Suppressor macrophage treated with lipopolysaccharide for 4 hours (primary cell): ENCODE measurements around the gene NSD2.

ENCODE experiments used
- DNase-seq: peaks from one replicate; pipeline ENCODE4 v3.0.0-alpha.2; 2020

The NSD2 gene

DNA sequence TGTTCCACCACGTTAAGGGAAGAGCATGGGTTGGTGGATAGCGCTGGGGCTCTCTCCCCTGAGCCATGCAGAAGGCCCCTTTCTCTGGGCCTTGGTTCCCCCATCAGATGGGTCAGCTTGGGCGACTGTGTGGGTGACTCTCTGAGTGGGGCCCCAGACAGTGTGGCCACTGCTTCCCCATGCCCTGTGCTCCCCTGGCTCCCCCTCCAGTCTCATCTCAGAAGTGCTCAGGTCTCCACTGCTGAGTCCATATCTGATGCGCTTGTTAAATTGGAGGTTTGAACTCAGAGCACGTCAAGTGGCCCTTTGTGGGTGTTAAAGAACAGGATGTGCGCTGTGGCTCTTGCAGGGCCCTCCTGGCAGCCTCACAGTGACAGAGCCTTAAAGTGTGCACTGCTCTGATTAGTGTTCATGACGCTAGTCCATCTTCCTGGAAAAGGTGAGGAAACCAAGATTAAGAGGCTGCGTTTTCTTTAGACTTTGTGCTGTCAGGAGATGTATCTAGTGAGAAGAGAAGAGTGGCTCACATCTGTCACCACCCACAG, 77.8 kb downstream of the NSD2 start:
- DNase-seq, result no peak

DNA sequence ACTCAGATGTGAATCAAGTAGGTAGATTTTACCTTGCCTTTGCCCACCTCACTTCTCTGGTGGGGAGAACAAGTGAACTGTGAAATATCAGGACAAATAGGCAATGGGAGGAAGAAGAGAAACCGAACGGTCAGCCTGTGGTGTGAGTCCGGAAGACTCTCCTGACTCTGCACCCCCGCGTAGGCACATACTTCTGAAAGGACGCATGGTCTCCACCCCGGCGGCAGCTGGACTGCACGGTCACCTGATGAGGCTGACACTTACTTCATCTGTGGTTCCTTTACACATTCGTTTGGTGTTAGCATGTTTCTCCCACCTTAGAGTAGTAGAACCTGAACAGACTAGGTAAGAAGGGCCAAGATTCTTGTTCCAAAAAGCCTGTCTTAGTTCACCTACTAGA, 79.2 kb downstream of the NSD2 start:
- no peak for DNase-seq

DNA sequence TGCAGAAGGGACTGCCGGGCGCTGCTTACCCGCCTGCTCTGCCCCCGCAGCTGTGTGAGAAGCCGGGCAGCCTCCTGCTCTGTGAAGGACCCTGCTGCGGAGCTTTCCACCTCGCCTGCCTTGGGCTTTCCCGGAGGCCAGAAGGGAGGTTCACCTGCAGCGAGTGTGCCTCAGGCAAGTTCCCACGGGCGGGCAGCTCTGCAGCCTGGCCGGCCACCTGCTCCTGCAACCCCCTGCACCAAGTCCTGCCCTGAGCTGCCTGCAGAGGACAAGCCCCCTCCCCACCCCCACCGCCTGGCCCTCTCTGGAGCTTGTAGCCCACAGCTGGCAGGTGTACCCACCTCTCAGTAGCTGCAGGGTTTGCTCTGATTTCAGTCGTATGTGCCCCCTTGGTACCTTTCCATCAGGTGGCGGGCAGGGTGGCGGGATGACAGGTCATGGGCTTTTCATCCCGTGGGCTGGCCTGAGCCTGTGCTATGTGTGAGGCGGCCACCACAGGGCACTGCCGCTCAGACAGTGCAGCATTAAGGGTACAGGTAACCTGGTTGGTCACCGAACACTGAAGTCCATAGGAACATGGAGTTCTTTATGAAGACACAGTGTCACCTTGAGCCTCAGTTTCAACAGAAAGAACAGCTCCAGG, 81.0 kb downstream of the NSD2 start:
- DNase-seq, result no peak

DNA sequence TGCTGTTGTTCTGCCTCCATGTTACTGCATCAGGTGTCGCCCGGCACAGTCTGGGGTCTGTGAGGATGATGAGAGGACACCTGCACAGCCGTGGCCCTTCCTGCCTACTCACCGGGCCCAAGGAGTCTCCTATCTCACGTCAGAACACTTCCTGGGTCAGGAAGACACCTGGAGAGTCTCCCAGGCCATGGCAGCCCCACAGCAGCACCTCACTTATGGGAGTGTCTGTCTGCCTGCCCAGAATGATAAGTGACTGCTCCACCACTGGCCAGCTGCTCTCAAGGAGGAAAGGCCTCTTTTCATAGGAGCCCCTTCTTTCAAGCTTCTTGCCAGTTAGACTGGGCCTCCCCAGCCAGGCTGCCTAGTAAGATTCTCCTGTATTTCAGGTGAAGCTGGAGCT, 81.5 kb downstream of the NSD2 start:
- no peak for DNase-seq

DNA sequence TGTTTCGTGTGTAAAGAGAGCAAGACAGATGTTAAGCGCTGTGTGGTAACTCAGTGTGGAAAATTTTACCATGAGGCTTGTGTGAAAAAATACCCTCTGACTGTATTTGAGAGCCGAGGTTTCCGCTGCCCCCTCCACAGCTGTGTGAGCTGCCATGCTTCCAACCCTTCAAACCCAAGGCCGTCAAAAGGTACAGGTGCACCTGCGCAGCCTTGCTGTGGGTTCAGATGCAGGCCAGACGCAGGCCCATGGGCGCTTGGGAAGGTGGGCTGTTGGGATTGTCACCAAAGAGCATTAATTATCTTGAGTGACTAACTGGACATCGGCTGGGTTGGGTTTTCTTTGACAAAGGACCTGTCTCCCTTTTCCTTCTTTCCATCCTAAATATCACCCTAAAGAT, 82.1 kb downstream of the NSD2 start:
- DNase-seq, result no peak

DNA sequence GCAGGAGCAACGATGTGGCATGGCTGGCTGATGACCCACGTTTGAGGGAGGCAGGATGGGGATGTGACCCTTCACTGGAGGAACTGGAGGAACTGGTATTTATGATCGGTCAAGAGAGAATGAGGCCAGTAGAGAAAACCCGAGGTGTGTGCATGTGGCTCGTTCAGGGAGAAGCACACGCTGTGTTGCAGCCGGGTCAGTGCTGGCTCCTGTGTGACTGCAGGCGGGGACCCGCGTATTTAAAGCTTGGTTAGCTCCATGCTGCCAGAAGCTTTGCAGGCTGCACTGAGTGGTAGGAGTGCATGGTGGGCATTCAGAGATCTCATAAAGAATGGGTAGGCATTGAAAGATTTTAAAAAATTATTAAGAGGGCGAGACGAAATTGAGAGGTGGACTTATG, 85.4 kb downstream of the NSD2 start:
- DNase-seq, result no peak

DNA sequence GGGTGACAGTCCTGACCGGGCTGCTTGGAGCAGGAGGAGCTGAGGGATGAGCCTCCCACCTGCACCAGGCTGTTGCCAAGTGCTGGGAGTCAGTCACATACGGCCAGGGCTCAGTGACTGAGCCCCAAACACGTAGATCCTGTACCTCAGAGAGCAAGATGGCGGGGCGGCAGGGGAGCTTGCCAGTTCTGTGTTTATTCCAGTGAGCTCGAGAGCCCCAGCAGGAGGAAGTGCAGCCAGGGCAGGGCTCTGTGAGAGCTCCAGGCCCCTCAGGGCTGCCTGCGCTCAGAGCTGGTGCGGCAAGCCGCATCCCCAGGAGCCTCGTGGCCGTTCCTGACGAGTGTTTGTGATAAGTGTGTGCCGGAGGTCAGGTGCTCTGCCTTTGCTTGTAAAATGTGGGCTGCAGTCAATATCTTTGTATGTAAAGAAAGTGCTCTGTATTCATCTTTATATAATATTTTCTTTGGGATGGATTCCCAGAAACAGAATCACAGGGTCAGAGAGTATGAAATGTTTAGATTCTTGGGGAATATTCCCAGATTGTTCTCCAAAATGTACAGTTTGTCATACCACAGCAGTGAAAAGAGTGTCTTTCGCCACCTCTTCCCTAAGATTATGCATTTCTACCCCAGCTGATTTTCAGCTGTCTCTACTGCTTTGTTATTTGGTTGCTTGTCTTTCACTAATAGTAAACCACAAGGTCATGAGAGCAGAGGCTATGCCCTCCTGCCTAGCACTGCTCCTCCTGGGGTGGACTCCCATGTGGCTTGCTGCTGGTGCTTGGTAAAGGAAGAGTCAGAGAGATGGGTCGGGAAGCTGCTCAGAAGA, 87.3 kb downstream of the NSD2 start:
- no peak for DNase-seq

DNA sequence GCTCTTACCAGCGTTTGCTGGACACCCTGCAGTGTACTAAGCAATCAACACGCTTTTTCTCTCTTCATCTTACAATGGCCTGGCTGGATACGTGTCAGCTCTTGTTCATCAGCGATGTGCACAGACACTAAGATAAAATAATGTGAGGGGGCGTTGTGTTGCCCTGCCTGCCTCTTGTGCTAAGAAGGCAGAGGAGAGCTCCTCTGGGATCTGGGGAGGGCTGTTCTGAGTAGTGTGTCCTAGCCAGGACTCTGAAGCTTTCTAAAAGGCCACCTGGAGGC, 87.9 kb downstream of the NSD2 start:
- DNase-seq, result no peak

DNA sequence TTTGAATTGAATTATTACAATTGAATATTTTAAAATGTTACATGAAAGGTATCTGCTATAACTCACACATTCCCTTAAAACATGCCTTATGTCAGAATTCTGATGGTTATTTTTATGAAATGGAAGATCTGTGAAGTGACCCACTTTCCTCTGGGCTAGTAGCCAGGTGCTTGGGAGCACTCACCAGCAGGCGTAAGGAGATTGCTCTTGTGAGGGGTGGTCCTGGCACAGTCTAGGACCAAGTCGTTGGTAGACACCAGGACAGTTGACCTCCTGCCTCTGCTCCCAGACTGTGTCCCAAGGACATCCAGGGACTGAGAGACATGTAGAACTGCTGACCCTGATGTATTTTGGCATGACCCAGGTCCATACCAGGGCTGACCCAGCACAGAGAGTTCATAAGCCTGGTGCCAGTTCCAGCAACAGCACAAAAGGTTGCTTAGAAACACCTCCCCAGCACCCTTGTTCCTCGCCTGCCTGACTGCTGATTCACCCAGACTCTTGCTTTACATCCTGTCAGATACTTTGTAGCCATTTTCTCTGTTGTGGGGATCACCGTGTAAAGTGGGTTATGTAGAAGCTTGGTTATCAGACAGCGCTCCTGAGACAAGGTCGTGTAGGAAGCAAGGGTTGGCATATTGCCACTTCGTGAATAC, 89.1 kb downstream of the NSD2 start:
- DNase-seq, result no peak

DNA sequence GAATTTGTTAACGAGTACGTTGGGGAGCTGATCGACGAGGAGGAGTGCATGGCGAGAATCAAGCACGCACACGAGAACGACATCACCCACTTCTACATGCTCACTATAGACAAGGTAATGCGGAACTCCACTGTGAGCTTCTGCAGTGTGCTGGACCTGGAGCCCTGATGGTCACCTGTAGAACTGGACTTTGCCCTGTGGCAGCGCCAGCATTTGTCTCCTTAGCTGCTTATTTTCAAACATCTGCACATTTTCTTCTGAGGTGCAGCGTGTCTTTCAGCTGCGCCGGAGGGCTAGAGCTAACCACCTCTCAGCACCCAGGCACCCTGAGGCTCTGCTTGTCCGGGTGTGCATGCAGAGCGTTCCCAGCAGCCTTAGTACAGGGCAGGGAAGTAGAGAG, 89.8 kb downstream of the NSD2 start:
- no peak for DNase-seq

DNA sequence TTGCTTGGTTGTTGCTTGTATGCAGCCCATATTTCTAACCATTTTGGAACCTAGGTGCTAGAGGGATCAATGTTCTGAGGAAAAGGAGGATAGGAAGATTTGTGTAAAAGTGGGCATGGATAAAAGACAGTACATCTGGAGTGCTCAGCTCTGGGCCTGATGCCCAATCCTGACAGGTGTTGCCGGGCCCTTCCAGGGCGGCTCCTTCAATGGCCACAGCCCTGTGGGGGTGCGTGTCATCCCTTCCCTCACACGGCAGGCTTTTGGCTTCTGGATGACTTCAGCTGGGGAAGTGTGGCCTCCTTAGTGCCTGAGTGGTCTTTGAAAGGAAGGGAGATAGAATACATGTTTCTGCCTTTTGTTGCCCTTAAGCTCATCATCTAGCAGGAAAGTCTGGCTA, 90.4 kb downstream of the NSD2 start:
- DNase-seq, result no peak

DNA sequence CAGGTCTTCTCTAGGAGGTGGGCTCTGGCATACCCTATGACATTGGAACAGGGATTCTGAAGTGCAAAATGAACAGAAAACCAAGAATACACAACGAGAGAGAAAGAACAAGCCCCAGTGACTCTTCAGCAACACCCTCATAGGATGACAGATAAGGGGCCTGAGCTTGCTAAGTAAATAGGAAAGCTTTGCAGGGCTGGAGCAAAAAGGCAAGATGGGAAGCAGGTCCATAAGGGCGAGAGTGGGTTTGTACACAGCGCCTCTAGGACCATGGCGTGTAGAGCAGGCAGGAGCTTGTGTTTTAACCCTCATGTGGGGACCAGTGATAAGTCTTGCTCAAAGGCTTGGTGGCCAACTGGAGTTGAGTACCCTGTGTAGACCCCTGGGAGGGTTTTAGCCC, 91.8 kb downstream of the NSD2 start:
- no peak for DNase-seq

DNA sequence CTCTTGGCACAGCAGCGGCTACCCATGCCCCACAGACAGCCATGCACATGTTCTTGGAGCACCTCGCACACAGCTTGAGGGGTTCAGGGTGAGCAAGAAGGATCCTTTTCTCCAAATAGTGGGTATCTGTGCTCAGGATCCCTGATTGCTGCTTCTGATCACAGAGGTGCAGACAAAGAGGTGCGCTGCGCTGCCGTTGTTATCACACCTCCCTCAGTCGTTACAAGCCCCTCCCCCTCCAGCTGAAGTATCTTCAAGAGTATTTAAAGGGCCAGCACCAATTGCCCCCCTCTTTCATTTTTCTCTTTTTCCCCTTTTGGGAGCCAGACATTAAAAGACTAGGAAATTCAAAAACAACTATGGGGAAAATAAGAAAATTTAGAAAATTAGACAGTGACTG, 93.2 kb downstream of the NSD2 start:
- no peak for DNase-seq

DNA sequence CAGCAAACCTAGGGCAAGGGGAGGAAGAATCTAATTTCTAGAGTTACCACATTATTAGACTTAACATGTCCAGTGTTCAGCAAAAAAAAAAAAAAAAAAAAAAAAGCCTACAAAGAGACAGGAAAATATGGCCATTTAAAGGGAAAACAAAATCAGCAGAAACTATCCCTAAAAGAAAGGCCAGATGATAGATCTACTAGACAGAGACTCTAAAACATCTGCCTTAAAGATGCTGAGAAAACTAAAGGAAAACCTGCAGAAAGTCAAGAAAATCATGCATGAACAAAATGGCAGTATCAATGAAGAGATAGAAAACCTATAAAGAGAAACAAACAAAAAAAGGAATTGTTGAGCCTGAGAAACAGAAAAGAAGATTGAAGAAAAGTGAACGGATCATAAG, 93.8 kb downstream of the NSD2 start:
- DNase-seq, result no peak

DNA sequence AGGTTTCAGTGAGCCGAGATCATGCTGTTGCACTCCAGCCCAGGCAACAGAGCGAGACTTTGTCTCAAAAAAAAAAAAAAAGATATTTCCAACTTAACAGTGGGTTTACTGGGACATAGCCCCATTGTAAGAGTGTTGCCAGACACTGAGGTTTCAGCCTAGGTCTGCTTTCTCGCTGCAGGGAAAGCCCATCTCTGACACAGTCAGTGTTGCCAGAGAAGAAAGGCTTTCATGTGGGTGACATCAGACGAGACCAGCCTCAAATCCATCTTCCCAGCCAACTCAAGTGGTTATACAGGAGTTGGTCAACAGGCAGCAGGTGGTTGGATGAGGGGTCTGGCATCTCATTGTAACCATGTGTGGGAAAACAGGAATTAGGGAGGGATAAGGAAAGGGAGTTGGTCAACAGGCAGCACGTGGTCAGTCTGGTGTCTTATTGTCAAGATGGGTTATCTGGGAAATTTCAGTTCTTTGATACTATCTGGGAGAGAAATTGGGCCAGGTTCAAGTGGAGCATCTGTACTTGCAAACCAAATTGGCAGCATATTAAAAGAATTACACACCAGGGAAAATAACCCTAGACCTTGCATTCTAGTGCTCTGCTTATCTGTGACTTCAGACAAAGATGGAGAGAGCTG, 96.4 kb downstream of the NSD2 start:
- DNase-seq, result no peak

DNA sequence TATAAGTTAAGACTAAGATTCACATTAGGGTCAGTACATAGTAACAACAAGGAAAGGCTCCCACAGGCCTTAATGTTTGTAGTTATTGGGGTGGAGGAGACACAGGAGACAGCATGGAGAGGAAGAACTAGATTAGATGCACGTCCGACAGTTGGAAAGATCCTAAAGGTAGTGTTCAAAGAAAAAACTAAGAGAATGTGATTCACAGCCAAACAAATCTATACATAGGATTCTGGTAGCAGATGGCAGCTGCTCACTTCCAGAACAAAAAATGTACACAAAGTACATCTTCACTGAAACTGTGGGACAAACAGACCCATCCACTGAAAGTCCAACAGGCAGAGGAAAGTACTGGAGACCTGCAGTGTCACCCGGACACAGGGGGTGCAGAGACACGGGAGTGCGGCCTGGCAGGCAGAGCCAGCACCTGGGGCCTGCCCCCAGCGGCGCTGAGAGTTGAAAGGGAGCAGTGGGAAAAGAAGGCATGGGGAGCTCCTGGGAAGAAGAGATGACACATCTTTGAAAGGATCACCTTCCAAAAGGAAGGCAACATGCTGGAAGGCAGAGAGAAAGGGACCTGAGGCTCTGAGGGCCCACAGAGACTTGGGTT, 97.6 kb downstream of the NSD2 start:
- no peak for DNase-seq

DNA sequence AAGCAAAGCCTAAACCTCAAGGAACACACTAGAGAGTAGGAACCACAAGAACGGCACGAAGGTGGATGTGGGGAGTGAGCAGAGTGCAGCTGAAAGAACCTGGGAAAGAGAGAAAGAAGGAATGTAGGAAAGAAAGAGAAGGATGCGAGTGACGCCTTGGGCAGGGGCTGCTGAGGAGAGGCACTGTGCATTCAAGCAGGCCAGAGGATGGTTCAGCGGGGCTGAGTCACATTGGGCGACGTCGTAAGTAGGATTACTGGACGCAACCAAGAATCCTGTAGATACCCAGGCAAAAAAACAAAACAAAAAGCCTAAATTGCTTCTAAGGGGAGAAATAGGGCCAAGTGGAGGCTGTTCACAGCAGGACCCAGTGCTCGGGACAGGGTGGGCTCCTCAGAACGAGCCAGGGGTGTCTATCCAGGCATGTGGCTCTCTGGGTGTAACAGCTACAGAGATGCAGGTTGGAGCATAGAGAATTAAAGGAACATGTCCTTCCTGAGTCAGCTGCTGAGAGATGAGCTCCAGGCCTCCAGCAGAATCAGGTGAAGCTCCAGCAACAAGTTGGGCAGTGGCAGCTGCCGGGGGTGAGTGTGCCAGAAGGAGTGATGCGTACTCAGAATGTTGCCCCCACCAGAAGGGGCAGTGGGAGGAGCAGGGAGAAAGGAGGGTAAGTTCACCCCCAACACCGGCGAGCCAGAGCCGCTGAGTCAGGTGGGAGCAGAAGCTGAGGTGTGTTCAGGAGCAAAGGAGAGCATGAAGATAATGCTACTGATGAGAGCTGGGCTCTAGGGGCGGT, 98.9 kb downstream of the NSD2 start:
- no peak for DNase-seq

DNA sequence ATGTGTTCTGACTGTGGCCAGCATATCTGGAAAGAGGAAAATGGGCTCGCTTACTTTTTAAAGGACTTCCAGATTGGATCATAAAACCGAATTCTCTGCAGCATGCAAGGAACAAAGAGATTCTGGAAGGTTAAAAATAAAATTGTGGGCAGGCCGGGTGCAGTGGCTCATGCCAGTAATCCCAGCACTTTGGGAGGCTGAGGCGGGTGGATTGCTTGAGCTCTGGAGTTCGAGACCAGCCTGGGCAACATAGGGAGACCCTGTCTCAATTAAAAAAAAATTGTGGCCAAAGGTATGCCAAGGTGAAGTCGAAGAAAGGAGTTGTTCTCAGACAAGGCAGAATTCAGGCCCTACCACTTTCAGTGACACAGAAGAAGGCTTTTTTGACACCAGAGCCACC, 99.7 kb downstream of the NSD2 start:
- DNase-seq, result no peak

DNA sequence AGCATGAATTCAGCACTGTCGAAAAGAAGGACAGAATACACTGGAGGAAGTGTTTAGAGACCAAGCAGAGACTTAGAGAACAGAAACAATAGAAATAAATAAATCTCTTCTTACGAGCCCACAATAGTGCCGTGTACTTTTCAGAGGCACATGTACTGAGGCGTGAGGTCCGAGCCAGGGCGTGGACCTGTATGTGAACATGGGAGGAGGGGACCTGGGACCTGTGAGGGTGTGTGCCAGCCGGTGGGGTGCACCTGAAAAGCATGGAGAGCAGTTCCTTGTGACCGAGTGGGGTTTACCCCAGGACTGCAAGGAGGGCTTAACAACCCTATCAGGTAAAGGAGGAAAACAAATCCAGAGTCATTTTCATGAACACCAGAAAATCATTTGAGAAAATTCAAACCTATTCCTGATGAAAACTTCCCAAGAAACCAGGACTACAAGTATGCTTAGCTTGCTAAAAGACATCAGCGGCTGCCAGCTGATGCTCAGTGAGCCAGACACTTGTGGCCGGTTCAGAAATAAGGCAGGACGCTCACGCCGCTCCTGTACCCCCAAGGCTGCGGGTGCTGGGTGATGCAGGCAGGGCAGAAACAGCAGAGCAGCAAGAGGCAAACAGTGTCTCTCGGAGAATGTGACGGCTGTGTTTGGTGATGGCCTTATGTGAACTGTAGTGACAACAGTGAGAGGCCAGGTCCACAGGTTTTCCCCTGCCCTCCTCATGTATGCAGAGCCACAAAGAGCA, 100.4 kb downstream of the NSD2 start:
- no peak for DNase-seq

DNA sequence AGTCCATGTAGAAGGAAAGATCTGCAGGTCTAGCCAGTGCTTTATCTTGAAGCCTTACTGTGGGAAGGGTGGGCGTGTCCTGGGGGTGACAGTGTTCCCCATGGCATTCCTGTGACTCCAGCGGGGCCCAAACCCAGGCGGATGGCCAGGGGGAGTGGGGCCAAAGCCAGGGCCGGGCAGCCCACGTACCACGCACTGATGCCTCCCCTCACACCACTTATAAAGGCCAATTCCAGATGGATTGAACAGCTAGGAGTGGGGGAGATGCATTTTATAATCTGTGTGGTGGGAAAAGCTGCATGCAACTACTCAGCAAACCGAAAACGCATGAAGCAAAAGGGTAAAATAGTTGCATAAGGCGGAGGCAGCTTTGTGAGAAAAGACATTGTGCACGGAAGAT, 101.2 kb downstream of the NSD2 start:
- no peak for DNase-seq

DNA sequence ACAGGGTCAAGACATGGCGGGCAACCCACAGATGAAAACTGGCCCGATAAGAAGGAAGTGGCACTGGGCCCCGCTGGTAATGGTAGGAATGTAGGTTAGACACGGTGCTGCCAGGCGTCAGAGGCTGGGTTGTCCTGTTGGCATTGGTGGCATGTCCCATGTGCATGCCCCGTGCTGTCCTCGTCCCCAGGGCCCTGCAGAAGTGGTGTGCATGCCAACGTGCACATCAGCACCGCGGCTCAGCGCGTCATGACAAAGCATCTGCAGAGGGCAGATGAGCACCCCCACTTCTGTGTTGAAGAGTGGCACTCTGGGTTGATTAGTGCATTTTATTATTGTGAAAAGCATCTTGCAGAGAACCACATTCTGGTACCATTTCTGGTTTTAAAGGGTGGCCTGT, 102.0 kb downstream of the NSD2 start:
- no peak for DNase-seq

DNA sequence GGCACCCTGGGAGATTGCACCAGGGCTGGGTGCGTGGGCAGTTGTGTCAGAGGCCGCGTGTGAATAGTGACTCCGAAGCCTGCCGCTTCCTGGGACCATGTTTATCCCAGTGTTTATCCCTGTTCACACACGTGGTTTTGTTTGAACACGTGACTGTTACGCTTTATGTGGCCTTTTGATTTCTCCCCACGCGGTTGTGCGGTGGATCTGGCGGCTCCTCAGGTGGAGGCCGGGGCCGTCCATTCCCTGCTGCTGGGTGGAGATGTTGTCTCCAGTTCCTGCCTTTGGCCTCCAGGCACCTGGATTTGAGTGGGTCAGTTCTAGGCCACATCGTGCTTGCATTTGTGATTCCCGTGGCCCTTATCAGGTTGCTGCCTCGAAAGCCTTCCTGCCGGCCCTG, 102.5 kb downstream of the NSD2 start:
- no peak for DNase-seq
